Caco-2 (cell line): ENCODE results near the gene PIP4K2A. TPM values are rescaled to one million over a fixed set of nuclear protein-coding genes. Genes with fewer than 3 reads are reported as not detected.

Source experiments
- BruUV-seq: library from RNA; stranded (reverse); fragments of 400-500 nt; replicated peaks from 2 replicates; lab custom pipeline; 2021; lab: Mats Ljungman, UMichigan
- CTCF ChIA-PET: fragments of 300-600 bp; sonication (Branson Sonifier 250); formaldehyde crosslinking; loops from one replicate; lab custom pipeline; 2022; ENCODE audit warnings: antibody characterized with exemption; lab: Charles Lee
- POLR2A ChIA-PET: fragments of 300-600 bp; sonication (Branson Sonifier 250); formaldehyde crosslinking; loops from one replicate; lab custom pipeline; 2022; ENCODE audit warnings: antibody characterized with exemption; lab: Charles Lee
- DNase-seq, 2 experiments: peaks; one replicate each; pipeline versions ENCODE4 v3.0.0 to v3.0.0-alpha.2; 2020 to 2022
- H3K27me3 ChIP-seq: replicated peaks from 2 replicates; pipeline ENCODE4 v1.6.0; 2011; ENCODE audit warnings: low read length; ENCODE audit not compliant: control insufficient read depth, insufficient read depth
- H3K36me3 ChIP-seq: 2 replicates; pipeline ENCODE4 v1.5.1; 2011; ENCODE audit warnings: low read length; ENCODE audit not compliant: control insufficient read depth, insufficient read depth
- H3K4me1 ChIP-seq: fragments of 250-450 bp; sonication (Bioruptor Pico); 2 replicates; pipeline ENCODE4 v1.5.1; 2020; ENCODE audit warnings: mild to moderate bottlenecking
- H3K4me3 ChIP-seq: 2 replicates; pipeline ENCODE4 v1.5.1; 2011; ENCODE audit warnings: low read depth, mild to moderate bottlenecking, control low read depth, low read length
- H3K9me3 ChIP-seq: fragments of 250-450 bp; sonication (Bioruptor Pico); 2 replicates; pipeline ENCODE4 v1.5.1; 2020; ENCODE audit warnings: mild to moderate bottlenecking, moderate library complexity
- H3K27ac Mint-ChIP-seq: one replicate; pipeline ENCODE4 v1.8.0; 2022; ENCODE audit warnings: mixed read lengths; ENCODE audit not compliant: unreplicated experiment
- H3K27me3 Mint-ChIP-seq: one replicate; pipeline ENCODE4 v1.8.0; 2022; ENCODE audit warnings: mixed read lengths; ENCODE audit not compliant: insufficient read depth, unreplicated experiment
- H3K36me3 Mint-ChIP-seq: one replicate; pipeline ENCODE4 v1.8.0; 2022; ENCODE audit warnings: mild to moderate bottlenecking, mixed read lengths; ENCODE audit not compliant: insufficient read depth, unreplicated experiment
- H3K4me1 Mint-ChIP-seq: one replicate; pipeline ENCODE4 v1.8.0; 2022; ENCODE audit warnings: low read depth, mixed read lengths; ENCODE audit not compliant: unreplicated experiment
- H3K4me3 Mint-ChIP-seq: one replicate; pipeline ENCODE4 v1.8.0; 2022; ENCODE audit warnings: mild to moderate bottlenecking, moderate library complexity, mixed read lengths; ENCODE audit not compliant: unreplicated experiment
- H3K9me3 Mint-ChIP-seq: one replicate; pipeline ENCODE4 v1.8.0; 2022; ENCODE audit warnings: mixed read lengths; ENCODE audit not compliant: unreplicated experiment
- CTCF ChIP-seq, 2 experiments: fragments of 200-600 bp in 1 of 2; IDR thresholded peaks; 1 replicate in 1 of 2; 2 replicates in 1 of 2; pipeline versions ENCODE4 v1.5.1 to v1.8.0; 2011 to 2022; ENCODE audit warnings: antibody characterized with exemption in 1 of 2, control low read depth in 1 of 2, inconsistent platforms in 1 of 2, low read depth in 1 of 2, low read length in 1 of 2, mild to moderate bottlenecking in 1 of 2, moderate library complexity in 1 of 2; ENCODE audit not compliant: insufficient read depth in 1 of 2, severe bottlenecking in 1 of 2, unreplicated experiment in 1 of 2
- intact Hi-C: fragments of 100-400 bp; cut with micrococcal nuclease; formaldehyde crosslinking; loops from one replicate; pipeline ENCODE4 v1.10.0; 2022; ENCODE audit not compliant: unreplicated experiment
- total RNA-seq: library from RNA; stranded (reverse); gene quantifications from 2 replicates; pipeline ENCODE4 v1.2.3, GENCODE V29; 2022

Gene PIP4K2A
- total RNA-seq, 1 experiment from 2014 or later: 26.9 TPM

GRCh38 chr10:22758867-22759266, 44.5 kb upstream of the PIP4K2A start:
- Histone ChIP-seq H3K4me3 (no peak overlapping the region), H3K36me3 (no peaks in the 10 kb centered on the region), H3K27me3 (no peaks in the 10 kb centered on the region), H3K9me3 (peaks cover 4% of the 10 kb centered on the region; the same call in 1 of the 2 replicates), H3K4me1 (peaks cover 13% of the 10 kb centered on the region)
- no peak overlapping the region for H3K27ac Mint-ChIP-seq
- POLR2A ChIA-PET: no interaction called here
- CTCF ChIA-PET: no interaction called here
- H3K27me3 Mint-ChIP-seq: no peaks in the 10 kb centered on the region
- no peaks in the 10 kb centered on the region for H3K9me3 Mint-ChIP-seq
- TF ChIP-seq CTCF (IDR thresholded peaks at IDR 0.05; ENCODE audit: insufficient read depth in 1 of 2, low read depth in 1 of 2, low read length in 1 of 2, severe bottlenecking in 1 of 2, unreplicated experiment in 1 of 2): no peak
- H3K4me3 Mint-ChIP-seq: no peak overlapping the region
- no TSS peak for BruUV-seq
- peaks cover 12% of the 10 kb centered on the region for H3K4me1 Mint-ChIP-seq
- H3K36me3 Mint-ChIP-seq: no peaks in the 10 kb centered on the region
- DNase-seq: no peak
- intact Hi-C loops: no loop called here

GRCh38 chr10:22754296-22754695, 39.9 kb upstream of the PIP4K2A start:
- POLR2A ChIA-PET: no interaction called here
- Histone ChIP-seq H3K4me1 (no peaks in the 10 kb centered on the region), H3K9me3 (no peaks in the 10 kb centered on the region), H3K27me3 (no peaks in the 10 kb centered on the region), H3K4me3 (no peak overlapping the region), H3K36me3 (no peaks in the 10 kb centered on the region)
- H3K27me3 Mint-ChIP-seq: no peaks in the 10 kb centered on the region
- no peaks in the 10 kb centered on the region for H3K36me3 Mint-ChIP-seq
- intact Hi-C loops: no loop called here
- no peak overlapping the region for H3K27ac Mint-ChIP-seq
- TF ChIP-seq CTCF (IDR thresholded peaks at IDR 0.05; ENCODE audit: insufficient read depth in 1 of 2, low read depth in 1 of 2, low read length in 1 of 2, severe bottlenecking in 1 of 2, unreplicated experiment in 1 of 2): no peak
- CTCF ChIA-PET: no interaction called here
- no peaks in the 10 kb centered on the region for H3K9me3 Mint-ChIP-seq
- no peak for DNase-seq
- BruUV-seq: no TSS peak
- no peak overlapping the region for H3K4me3 Mint-ChIP-seq
- H3K4me1 Mint-ChIP-seq: no peaks in the 10 kb centered on the region

- no peaks in the 10 kb centered on the region for H3K27me3 Mint-ChIP-seq
- no peak for TF ChIP-seq CTCF (IDR thresholded peaks at IDR 0.05; ENCODE audit: insufficient read depth in 1 of 2, low read depth in 1 of 2, low read length in 1 of 2, severe bottlenecking in 1 of 2, unreplicated experiment in 1 of 2)
- DNase-seq: no peak
- H3K4me3 ChIP-seq: no peak overlapping the region
- no peaks in the 10 kb centered on the region for H3K9me3 ChIP-seq
- no peaks in the 10 kb centered on the region for H3K4me1 Mint-ChIP-seq
- CTCF ChIA-PET: no interaction called here
- BruUV-seq: no TSS peak
- H3K4me1 ChIP-seq: no peaks in the 10 kb centered on the region
- H3K4me3 Mint-ChIP-seq: no peak overlapping the region
- intact Hi-C loops: no loop called here
- POLR2A ChIA-PET: no interaction called here
- no peaks in the 10 kb centered on the region for H3K36me3 ChIP-seq
- no peak overlapping the region for H3K27ac Mint-ChIP-seq
- no peaks in the 10 kb centered on the region for H3K36me3 Mint-ChIP-seq
- H3K27me3 ChIP-seq: no peaks in the 10 kb centered on the region
- no peaks in the 10 kb centered on the region for H3K9me3 Mint-ChIP-seq
Observed at GRCh38 chr10:22753786-22754185, 39.4 kb upstream of the PIP4K2A start.
